ENCODE measurements around the gene PLET1. TPM values are rescaled to one million over a fixed set of nuclear protein-coding genes. Genes with fewer than 3 reads are reported as not detected.

The PLET1 gene
- total RNA-seq, 4 donors from 2014 or later = not detected

- H3K9me3 ChIP-seq = no peaks in the 10 kb centered on the region
- H3K4me3 ChIP-seq = no peak overlapping the region
- no peaks in the 10 kb centered on the region for H3K36me3 ChIP-seq
- peaks cover 15 to 38% (median 17%) of the 10 kb centered on the region in 3 donors for H3K4me1 ChIP-seq
- TF ChIP-seq CTCF (IDR thresholded peaks at IDR 0.05) = no peak
- TF ChIP-seq POLR2A (IDR thresholded peaks at IDR 0.05) = no peak
- no peak for DNase-seq
- peak overlapping the region in 2 of 4 donors; percentile 56 to 58 for H3K27ac ChIP-seq
- no peaks in the 10 kb centered on the region for H3K27me3 ChIP-seq
- intact Hi-C loops (cut with DNase I) = loop anchor here (10.0 kb wide), 1 partner anchor 823 kb away; no protein-coding TSS in a partner anchor
These were observed 31.5 kb upstream of the PLET1 start for GRCh38 chr11:112292188-112292587.

DNA sequence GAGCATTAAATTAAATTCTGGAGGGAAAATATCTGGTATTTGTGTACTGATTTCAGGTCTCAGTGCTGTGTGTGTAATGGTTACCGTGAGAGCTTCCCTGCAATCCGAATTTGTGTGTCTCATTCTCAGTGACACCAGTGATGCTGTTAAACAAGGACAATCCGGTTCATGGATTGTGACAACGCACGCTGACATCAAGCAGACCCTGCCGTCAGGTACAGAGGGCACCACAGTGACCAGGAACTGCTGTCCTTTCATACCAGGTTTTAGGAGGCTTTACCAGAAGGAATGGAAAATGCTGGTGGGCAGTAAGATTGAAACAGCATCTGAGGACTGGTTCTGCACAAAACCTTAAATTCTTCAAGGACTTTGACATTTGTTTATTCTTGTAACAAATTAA lies 30.5 kb upstream of the PLET1 start:
- peaks cover 15 to 43% (median 21%) of the 10 kb centered on the region in 3 donors for H3K4me1 ChIP-seq
- DNase-seq = no peak

GRCh38 chr11:112290493-112290850 lies 29.8 kb upstream of the PLET1 start:
- Histone ChIP-seq H3K27me3 (no peaks in the 10 kb centered on the region), H3K4me3 (peak overlapping the region; percentile 33 to 80 (median 54)), H3K36me3 (no peaks in the 10 kb centered on the region), H3K27ac (peak overlapping the region; percentile 77 to 88 (median 82)), H3K9me3 (no peaks in the 10 kb centered on the region), H3K4me1 (peaks cover 15 to 48% (median 26%) of the 10 kb centered on the region in 3 donors)
- TF ChIP-seq CTCF (IDR thresholded peaks at IDR 0.05) (no peak), POLR2A (IDR thresholded peaks at IDR 0.05) (no peak)
- 0 to 17% methylated on average over 4 of the region's 4 CpGs for WGBS, 2 donors
- DNase-seq = no peak
- intact Hi-C loops (cut with DNase I) = loop anchor here (10.0 kb wide), 1 partner anchor 824 kb away; no protein-coding TSS in a partner anchor

More for the DNA sequence above, 30.5 kb upstream of the PLET1 start:
- Histone ChIP-seq H3K9me3 (no peaks in the 10 kb centered on the region), H3K27me3 (no peaks in the 10 kb centered on the region), H3K27ac (peak overlapping the region in 1 of 4 donors; percentile 86), H3K36me3 (no peaks in the 10 kb centered on the region), H3K4me3 (peak overlapping the region in 3 of 4 donors; percentile 48 to 80 (median 59))
- intact Hi-C loops (cut with DNase I) = loop anchor here (10.0 kb wide), 1 partner anchor 824 kb away; no protein-coding TSS in a partner anchor
- TF ChIP-seq POLR2A (IDR thresholded peaks at IDR 0.05) = no peak
- TF ChIP-seq CTCF (IDR thresholded peaks at IDR 0.05) = no peak
- WGBS, 2 donors = 89 to 93% methylated on average over 6 of the region's 6 CpGs

- WGBS, 2 donors = 6 to 19% methylated on average over 7 of the region's 60 CpGs
- Histone ChIP-seq H3K4me3 (peak overlapping the region; percentile 33 to 80 (median 54)), H3K36me3 (no peaks in the 10 kb centered on the region), H3K27me3 (no peaks in the 10 kb centered on the region), H3K27ac (peak overlapping the region; percentile 77 to 88 (median 82)), H3K4me1 (peaks cover 15 to 48% (median 26%) of the 10 kb centered on the region in 3 donors), H3K9me3 (no peaks in the 10 kb centered on the region)
- TF ChIP-seq POLR2A (IDR thresholded peaks at IDR 0.05) = peak in 2 of 4 donors; percentile 13 to 61
- TF ChIP-seq CTCF (IDR thresholded peaks at IDR 0.05) = peak; percentile 79 to 96 (median 87)
- no peak for DNase-seq
- intact Hi-C loops (cut with DNase I) = loop anchor here (10.0 kb wide), 2 partner anchors 265 to 825 kb away; no protein-coding TSS in a partner anchor
These were observed 29.2 kb upstream of the PLET1 start for GRCh38 chr11:112289588-112290492.

DNA sequence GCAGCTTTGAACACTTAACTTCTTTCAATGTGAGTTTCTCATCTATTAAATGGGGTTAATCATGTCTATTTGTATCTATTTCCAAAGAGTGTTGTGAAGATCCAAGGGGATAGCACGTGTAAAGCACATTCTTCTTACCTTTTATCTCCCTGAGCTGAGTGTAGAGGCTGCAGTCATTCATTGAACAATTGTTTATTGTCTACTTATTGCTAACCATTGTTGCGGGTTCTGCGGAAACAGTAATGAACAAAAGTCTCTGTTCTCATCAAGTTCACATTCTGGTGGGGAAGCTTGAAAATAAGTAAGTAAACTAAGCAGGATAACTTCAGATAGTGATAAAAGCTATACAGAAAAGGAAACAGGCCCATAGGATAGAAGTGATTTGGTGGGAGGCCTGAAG lies 27.4 kb upstream of the PLET1 start:
- Histone ChIP-seq H3K27ac (no peak overlapping the region), H3K4me3 (no peak overlapping the region), H3K4me1 (peaks cover 11 to 38% (median 20%) of the 10 kb centered on the region in 3 donors), H3K36me3 (no peaks in the 10 kb centered on the region), H3K27me3 (no peaks in the 10 kb centered on the region), H3K9me3 (no peaks in the 10 kb centered on the region)
- intact Hi-C loops (cut with DNase I) = loop anchor here (10.0 kb wide), 1 partner anchor 267 kb away; no protein-coding TSS in a partner anchor
- DNase-seq = no peak
- 90 to 94% methylated on average over 3 of the region's 3 CpGs for WGBS, 2 donors
- TF ChIP-seq POLR2A (IDR thresholded peaks at IDR 0.05) (no peak), CTCF (IDR thresholded peaks at IDR 0.05) (no peak)
